GM21528 (cell line): ENCODE results near the gene CYP2E1.
"Not testable (repeated sequence)": the region's sequence is repeated elsewhere in the genome, so short reads cannot be mapped to it uniquely, and the experiment has no call there.

ENCODE experiments used
- ATAC-seq: cut with Tn5 transposase; IDR thresholded peaks from one replicate; pipeline ENCODE4 v1.9.1; 2021; ENCODE audit warnings: mild to moderate bottlenecking, moderate library complexity; ENCODE audit not compliant: unreplicated experiment, low FRiP score

The CYP2E1 gene

GRCh38 chr10:133528296-133528844 lies 1.2 kb downstream of the CYP2E1 start:
- no peak for ATAC-seq

DNA sequence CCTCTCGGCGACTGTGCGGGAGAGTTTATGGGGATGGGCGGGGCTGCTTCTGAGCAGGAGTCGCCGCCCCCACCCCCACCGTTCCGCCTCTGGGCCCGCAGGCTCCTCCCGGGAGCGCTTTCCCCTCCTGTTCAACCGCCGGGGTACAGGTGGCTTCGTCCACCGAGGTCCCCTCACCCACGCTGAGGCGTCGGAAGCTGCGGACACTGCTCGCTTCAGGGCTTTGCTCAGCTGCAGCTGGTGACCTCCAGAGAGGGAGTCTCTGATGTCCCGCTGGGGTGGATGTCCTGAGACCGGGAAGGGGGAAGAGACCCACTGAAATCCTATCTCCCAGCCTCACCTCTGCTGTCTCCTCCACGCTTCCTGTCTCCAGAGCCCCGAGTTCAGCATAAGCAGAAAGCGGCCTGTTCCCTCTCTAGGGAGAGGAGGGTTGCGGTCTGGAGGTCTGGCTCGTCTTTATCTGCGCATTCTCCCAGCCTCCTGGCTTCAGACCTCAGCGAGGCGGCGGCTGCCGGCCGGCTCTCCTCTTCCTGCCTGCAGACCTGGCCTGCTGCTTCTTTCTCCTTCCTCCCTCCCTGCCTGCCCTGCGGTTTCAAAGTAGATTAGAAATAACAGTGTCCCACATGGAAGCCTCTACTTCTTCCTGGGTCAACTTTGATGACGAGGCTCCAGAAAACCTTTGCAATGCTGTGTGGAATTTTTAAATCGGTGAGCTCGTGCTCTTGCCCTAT lies 1.8 kb downstream of the CYP2E1 start:
- no peak for ATAC-seq

DNA sequence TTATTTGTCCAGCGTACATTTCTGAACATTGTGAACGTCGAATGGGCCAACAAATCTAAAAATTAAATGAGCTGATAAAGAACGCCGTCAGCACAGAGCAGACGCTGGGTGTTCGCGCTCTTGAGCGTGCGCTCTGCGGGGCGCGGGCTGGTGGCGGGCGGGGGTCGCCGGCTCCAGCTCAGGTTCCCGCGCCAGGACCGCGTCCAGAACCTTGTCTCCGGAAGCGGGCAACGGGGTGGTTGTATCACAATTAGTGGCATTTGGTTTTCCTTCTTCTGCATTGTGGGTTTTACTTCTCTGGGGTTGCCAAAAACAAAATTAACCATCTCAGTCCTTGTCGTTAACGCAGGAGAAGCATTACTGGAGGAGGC lies 2.4 kb downstream of the CYP2E1 start:
- ATAC-seq = no peak

- ATAC-seq = no peak
Observed at GRCh38 chr10:133530506-133530905, 3.3 kb downstream of the CYP2E1 start.

GRCh38 chr10:133532871-133533270 lies 5.7 kb downstream of the CYP2E1 start:
- no peak for ATAC-seq

GRCh38 chr10:133534417-133534816 lies 7.3 kb downstream of the CYP2E1 start:
- no peak for ATAC-seq

GRCh38 chr10:133536198-133536597 lies 9.0 kb downstream of the CYP2E1 start:
- no peak for ATAC-seq

- ATAC-seq = no peak
Observed at GRCh38 chr10:133537546-133538545, 10.7 kb downstream of the CYP2E1 start.

GRCh38 chr10:133541441-133541975 lies 14.3 kb downstream of the CYP2E1 start:
- not testable (repeated sequence) for ATAC-seq

GRCh38 chr10:133544506-133544905 lies 17.3 kb downstream of the CYP2E1 start:
- ATAC-seq = no peak

GRCh38 chr10:133554600-133554999 lies 27.4 kb downstream of the CYP2E1 start:
- ATAC-seq = no peak

- no peak for ATAC-seq
Observed at GRCh38 chr10:133555521-133555920, 28.4 kb downstream of the CYP2E1 start.

- ATAC-seq = no peak
Observed at GRCh38 chr10:133557381-133557780, 30.2 kb downstream of the CYP2E1 start.

GRCh38 chr10:133559216-133559615 lies 32.1 kb downstream of the CYP2E1 start:
- ATAC-seq = no peak

DNA sequence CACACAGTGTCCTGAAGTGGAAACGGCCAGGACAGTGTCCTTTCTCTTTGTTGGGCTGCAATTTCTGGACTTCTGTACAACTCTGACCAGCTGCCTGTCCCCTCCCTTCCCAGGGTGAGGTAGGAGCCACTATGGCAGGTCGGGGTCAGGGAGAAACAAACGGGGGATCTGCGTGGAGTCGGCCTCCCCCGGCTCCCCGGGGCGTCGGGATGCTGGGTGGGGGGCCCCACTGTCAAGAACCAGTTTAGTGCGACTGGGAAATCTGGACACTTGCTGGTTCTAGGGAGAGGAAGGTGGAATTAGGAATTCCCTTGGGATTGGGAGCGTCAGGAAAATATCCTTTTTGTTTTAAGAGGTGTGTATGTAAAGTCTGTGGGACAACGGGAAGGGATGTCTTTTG lies 37.7 kb downstream of the CYP2E1 start:
- ATAC-seq = no peak

GRCh38 chr10:133565441-133566294 lies 38.5 kb downstream of the CYP2E1 start, which contains the start of gene SYCE1:
TSS of gene SYCE1 (minus strand) at chr10:133565583. CDS start at chr10:133565529, 54 bp downstream.
- ATAC-seq = no peak

GRCh38 chr10:133567119-133567518 lies 40.0 kb downstream of the CYP2E1 start:
- no peak for ATAC-seq

GRCh38 chr10:133567609-133568286 lies 40.6 kb downstream of the CYP2E1 start:
- ATAC-seq = no peak

GRCh38 chr10:133568287-133568614 lies 41.1 kb downstream of the CYP2E1 start:
- ATAC-seq = no peak
